Measurements from ENCODE around the gene SRF. TPM values are rescaled to one million over a fixed set of nuclear protein-coding genes. Genes with fewer than 3 reads are reported as not detected.
A peak's percentile ranks its signal among the peaks of the same experiment; 100 is the strongest.

SRF gene
- total RNA-seq, 1 donor from 2014 or later, result 35.5 TPM

DNA sequence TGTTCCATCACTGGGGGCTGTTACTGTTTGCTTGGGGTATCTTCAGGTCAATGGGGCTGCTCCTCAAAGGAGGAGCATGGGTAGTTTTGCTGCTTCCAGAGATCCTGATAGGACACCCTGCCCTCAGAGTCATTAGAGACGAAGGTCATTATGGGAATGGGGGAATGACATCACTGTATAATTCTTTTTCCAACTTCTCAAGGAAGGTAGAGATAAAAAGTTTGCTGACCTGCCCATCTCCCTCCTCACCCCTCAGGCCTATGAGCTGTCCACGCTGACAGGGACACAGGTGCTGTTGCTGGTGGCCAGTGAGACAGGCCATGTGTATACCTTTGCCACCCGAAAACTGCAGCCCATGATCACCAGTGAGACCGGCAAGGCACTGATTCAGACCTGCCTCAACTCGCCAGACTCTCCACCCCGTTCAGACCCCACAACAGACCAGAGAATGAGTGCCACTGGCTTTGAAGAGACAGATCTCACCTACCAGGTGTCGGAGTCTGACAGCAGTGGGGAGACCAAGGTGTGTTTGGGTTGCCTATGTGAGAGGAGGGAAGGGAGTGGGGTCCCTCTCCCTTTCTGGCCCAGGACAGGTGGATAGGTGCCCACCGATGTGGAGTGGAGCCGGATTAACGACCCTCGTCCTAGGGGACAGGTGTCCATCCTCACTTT lies 2.7 kb downstream of the SRF start:
- no peak overlapping the region for H3K4me3 ChIP-seq (ENCODE audit: low read depth, low read length)
- DNase-seq (ENCODE audit: low read depth), result no peak
- no peaks in the 10 kb centered on the region for H3K27me3 ChIP-seq (ENCODE audit: control insufficient read depth, insufficient read depth, low read length)
- H3K36me3 ChIP-seq (ENCODE audit: control insufficient read depth, insufficient read depth, low read length), result peaks cover under 1% of the 10 kb centered on the region
- TF ChIP-seq, protein P1, sequence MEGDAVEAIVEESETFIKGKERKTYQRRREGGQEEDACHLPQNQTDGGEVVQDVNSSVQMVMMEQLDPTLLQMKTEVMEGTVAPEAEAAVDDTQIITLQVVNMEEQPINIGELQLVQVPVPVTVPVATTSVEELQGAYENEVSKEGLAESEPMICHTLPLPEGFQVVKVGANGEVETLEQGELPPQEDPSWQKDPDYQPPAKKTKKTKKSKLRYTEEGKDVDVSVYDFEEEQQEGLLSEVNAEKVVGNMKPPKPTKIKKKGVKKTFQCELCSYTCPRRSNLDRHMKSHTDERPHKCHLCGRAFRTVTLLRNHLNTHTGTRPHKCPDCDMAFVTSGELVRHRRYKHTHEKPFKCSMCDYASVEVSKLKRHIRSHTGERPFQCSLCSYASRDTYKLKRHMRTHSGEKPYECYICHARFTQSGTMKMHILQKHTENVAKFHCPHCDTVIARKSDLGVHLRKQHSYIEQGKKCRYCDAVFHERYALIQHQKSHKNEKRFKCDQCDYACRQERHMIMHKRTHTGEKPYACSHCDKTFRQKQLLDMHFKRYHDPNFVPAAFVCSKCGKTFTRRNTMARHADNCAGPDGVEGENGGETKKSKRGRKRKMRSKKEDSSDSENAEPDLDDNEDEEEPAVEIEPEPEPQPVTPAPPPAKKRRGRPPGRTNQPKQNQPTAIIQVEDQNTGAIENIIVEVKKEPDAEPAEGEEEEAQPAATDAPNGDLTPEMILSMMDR (IDR thresholded peaks at IDR 0.05; ENCODE audit: insufficient read depth, low read length, poor library complexity, severe bottlenecking), result no peak

DNA sequence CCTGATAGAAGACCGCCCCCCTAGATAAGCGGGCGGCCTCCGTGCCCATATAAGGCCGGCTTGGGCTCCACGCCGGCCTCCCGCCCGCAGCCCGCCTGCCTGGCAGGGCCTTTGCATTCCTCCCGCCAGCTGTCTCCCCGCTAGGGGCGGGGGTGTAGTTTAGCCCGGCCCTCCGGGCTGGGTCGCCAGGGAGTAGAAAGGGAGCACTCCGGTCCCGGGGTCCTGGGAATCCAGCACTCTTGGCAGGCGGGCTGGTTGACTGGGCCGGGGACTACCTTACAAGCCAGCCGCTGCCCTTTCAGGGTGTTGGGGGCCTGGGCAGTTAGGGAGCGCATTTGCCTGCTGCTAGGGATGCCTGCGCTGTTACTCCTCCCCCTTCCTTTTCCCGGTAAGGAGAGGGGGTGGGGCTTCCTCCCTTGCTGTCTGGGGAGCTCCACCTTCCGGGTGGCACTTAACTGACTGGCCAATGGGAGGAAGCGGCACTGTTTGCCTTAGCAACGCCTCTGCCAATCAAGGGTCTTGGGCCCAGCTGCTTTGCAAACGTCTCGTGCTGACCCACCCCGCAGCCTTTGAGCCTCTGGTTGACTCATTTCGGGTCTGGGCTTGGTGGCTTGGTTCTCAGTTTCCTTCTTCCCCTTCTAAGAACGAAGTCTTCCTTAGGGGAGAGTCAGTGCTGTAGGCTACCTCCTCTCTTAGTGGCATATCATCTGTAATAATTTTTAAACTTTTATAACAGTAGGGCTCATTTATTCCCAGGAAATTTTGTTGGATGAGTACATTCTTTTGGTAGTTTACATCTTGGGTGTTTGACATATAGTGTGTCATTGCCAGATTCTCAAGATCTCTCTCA lies 3.4 kb downstream of the SRF start:
- peak overlapping the region; percentile 28 for H3K4me3 ChIP-seq (ENCODE audit: low read depth, low read length)
- TF ChIP-seq, protein P1 (IDR thresholded peaks at IDR 0.05; ENCODE audit: insufficient read depth, low read length, poor library complexity, severe bottlenecking), result no peak
- H3K36me3 ChIP-seq (ENCODE audit: control insufficient read depth, insufficient read depth, low read length), result peaks cover 2% of the 10 kb centered on the region
- DNase-seq (ENCODE audit: low read depth), result peak; percentile 99
- H3K27me3 ChIP-seq (ENCODE audit: control insufficient read depth, insufficient read depth, low read length), result no peaks in the 10 kb centered on the region

DNA sequence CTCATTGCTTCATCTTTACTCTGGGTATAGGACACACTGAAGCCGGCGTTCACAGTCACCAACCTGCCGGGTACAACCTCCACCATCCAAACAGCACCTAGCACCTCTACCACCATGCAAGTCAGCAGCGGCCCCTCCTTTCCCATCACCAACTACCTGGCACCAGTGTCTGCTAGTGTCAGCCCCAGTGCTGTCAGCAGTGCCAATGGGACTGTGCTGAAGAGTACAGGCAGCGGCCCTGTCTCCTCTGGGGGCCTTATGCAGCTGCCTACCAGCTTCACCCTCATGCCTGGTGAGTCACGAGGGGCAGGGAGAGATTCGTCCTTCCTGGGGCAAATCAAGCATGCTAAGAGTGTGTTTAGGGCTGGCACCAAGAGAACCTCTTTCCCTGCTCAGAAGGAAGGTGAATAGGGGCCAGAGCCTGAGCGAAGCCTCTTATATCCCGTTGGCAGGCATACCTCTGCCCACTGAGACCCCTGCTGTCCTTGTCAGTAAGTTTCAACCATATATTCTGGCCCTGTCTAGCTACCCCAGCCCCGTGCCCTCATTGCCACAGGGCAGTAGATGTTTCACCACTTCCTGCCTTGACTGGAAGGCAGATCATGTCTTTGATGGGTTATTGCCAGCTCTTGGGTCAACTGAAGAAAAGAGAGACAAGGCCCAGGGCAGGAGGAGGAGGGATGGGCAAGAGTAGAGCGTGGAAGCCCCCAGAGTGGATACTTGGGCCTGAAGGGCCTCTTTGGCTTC lies 4.8 kb downstream of the SRF start:
- Histone ChIP-seq H3K27me3 (ENCODE audit: control insufficient read depth, insufficient read depth, low read length) (no peaks in the 10 kb centered on the region), H3K4me3 (ENCODE audit: low read depth, low read length) (no peak overlapping the region), H3K36me3 (ENCODE audit: control insufficient read depth, insufficient read depth, low read length) (peaks cover 6% of the 10 kb centered on the region)
- DNase-seq (ENCODE audit: low read depth), result no peak
- TF ChIP-seq, protein P1 (IDR thresholded peaks at IDR 0.05; ENCODE audit: insufficient read depth, low read length, poor library complexity, severe bottlenecking), result no peak

DNA sequence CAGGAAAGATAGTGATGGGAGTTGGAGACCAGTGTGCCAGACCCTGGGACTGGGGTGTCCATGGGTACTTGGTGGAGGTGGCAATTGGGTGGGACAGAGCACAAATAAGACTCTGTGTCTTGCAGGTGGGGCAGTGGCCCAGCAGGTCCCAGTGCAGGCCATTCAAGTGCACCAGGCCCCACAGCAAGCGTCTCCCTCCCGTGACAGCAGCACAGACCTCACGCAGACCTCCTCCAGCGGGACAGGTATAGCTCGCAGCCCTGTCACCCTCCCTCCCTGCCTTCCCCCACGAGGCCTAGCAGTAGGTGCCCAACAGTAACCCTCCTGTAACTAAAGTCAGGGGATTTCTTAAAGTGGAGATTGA lies 5.3 kb downstream of the SRF start:
- Histone ChIP-seq H3K4me3 (ENCODE audit: low read depth, low read length) (no peak overlapping the region), H3K36me3 (ENCODE audit: control insufficient read depth, insufficient read depth, low read length) (peaks cover 6% of the 10 kb centered on the region), H3K27me3 (ENCODE audit: control insufficient read depth, insufficient read depth, low read length) (no peaks in the 10 kb centered on the region)
- DNase-seq (ENCODE audit: low read depth), result no peak
- TF ChIP-seq, protein P1 (IDR thresholded peaks at IDR 0.05; ENCODE audit: insufficient read depth, low read length, poor library complexity, severe bottlenecking), result no peak

DNA sequence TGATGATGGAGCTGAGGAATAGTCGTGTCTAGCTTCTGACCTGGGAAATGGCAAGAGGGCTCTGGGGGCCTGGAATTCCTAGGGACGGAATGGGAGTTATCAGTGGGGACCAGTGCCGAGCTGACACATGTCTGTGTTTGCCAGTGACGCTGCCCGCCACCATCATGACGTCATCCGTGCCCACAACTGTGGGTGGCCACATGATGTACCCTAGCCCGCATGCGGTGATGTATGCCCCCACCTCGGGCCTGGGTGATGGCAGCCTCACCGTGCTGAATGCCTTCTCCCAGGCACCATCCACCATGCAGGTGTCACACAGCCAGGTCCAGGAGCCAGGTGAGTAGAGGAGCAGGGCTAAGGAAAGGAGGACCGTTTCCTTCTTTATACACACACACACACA lies 7.1 kb downstream of the SRF start:
- Histone ChIP-seq H3K36me3 (ENCODE audit: control insufficient read depth, insufficient read depth, low read length) (peaks cover 6% of the 10 kb centered on the region), H3K4me3 (ENCODE audit: low read depth, low read length) (no peak overlapping the region), H3K27me3 (ENCODE audit: control insufficient read depth, insufficient read depth, low read length) (no peaks in the 10 kb centered on the region)
- no peak for DNase-seq (ENCODE audit: low read depth)
- TF ChIP-seq, protein P1 (IDR thresholded peaks at IDR 0.05; ENCODE audit: insufficient read depth, low read length, poor library complexity, severe bottlenecking), result no peak
